Lung (tissue), 16 donors: ENCODE results near the gene PSPH. TPM values are rescaled to one million over a fixed set of nuclear protein-coding genes. Genes with fewer than 3 reads are reported as not detected.
A peak's percentile ranks its signal among the peaks of the same experiment; 100 is the strongest.
"Not testable (repeated sequence)": the region's sequence is repeated elsewhere in the genome, so short reads cannot be mapped to it uniquely, and the experiment has no call there.

ENCODE experiments used
- ATAC-seq: fragments of 200-7000 bp; cut with Tn5 transposase; one replicate; pipeline ENCODE4 v1.9.1; 2020; ENCODE audit warnings: moderate number of reproducible peaks; ENCODE audit not compliant: insufficient read depth, low FRiP score
- DNase-seq, 3 donors: peaks; one replicate each; pipeline ENCODE4 v3.0.0-alpha.2; 2013 to 2017
- H3K27ac ChIP-seq, 2 donors: one replicate each; pipeline ENCODE4 v1.5.1; 2013; ENCODE audit warnings: mild to moderate bottlenecking in 2 of 2, moderate library complexity in 2 of 2, control low read depth in 1 of 2, inconsistent platforms in 1 of 2, low read depth in 1 of 2, low read length in 1 of 2
- H3K27me3 ChIP-seq, 3 donors: one replicate each; pipeline ENCODE4 v1.5.1; 2013; ENCODE audit warnings: low read length in 2 of 3; ENCODE audit not compliant: control insufficient read depth in 3 of 3, insufficient read depth in 3 of 3
- H3K36me3 ChIP-seq, 4 donors: one replicate each; pipeline ENCODE4 v1.5.1; 2013; ENCODE audit warnings: low read length in 4 of 4, mild to moderate bottlenecking in 1 of 4, moderate library complexity in 1 of 4; ENCODE audit not compliant: control insufficient read depth in 4 of 4, insufficient read depth in 4 of 4
- H3K4me1 ChIP-seq, 5 donors: one replicate each; pipeline ENCODE4 v1.5.1; 2013; ENCODE audit warnings: low read length in 5 of 5, mild to moderate bottlenecking in 2 of 5, moderate library complexity in 1 of 5; ENCODE audit not compliant: control insufficient read depth in 5 of 5, insufficient read depth in 5 of 5
- H3K4me3 ChIP-seq: one replicate; pipeline ENCODE4 v1.5.1; 2013; ENCODE audit warnings: mild to moderate bottlenecking, control low read depth, moderate library complexity
- H3K9ac ChIP-seq, 2 donors: one replicate each; pipeline ENCODE4 v1.5.1; 2013; ENCODE audit warnings: low read length in 2 of 2, control low read depth in 1 of 2; ENCODE audit not compliant: insufficient read depth in 1 of 2
- H3K9me3 ChIP-seq, 4 donors: one replicate each; pipeline ENCODE4 v1.5.1; 2013; ENCODE audit warnings: low read length in 3 of 4, mild to moderate bottlenecking in 1 of 4, moderate library complexity in 1 of 4; ENCODE audit not compliant: control insufficient read depth in 4 of 4, insufficient read depth in 3 of 4
- WGBS, 2 donors: extraction: QIAGEN DNeasy Blood & Tissue Kit; methylation state at CpG; one replicate each; pipeline ENCODE4 v1.1.7; 2013; 5-methylcytosine and 5-hydroxymethylcytosine counted together
- long read RNA-seq, 5 donors: transcript quantifications; one replicate each; lab custom pipeline, GENCODE V29; 2026
- polyA plus RNA-seq, 2 donors: library from polyadenylated mRNA; stranded (reverse); fragments of 200-250 nt; gene quantifications; one replicate each; pipeline ENCODE4 v1.2.1, GENCODE V29; 2013
- total RNA-seq, 2 donors: library from RNA; depleted of rRNA in 1 of 2; stranded (reverse); fragments of >200 nt in 1 of 2; gene quantifications; one replicate each; pipeline ENCODE4 v1.2.1, GENCODE V29; 2014 to 2021
- TF ChIP-seq, protein P1 (sequence below): IDR thresholded peaks from 2 replicates; pipeline ENCODE4 v1.5.1; 2012; ENCODE audit warnings: mild to moderate bottlenecking; ENCODE audit errors: control extremely low read depth, extremely low read depth
- donor health status: control.
- donor health status: control.
- donor health status: Bipolar disorder and iron deficiency.
- donor health status: healthy.
- donor health status: DM: yes; HTN: yes; CAD: no.

The PSPH gene
- 10 to 100 TPM; 16.9 to 18.5 TPM for total RNA-seq
- 1 to 10 TPM; 5.9 to 7.8 TPM for polyA plus RNA-seq
- long read RNA-seq, donor 1, partial matches to known transcripts: 402 of 413 reads
- long read RNA-seq, donor 1, other reads (novel, unspliced or antisense): 10 of 413 reads
- long read RNA-seq, donor 2: 0 reads
- long read RNA-seq, donor 3, partial matches to known transcripts: 175 of 270 reads
- long read RNA-seq, donor 3, other reads (novel, unspliced or antisense): 95 of 270 reads
- long read RNA-seq, donor 4: 0 reads
- long read RNA-seq, donor 5, partial matches to known transcripts: 0 of 25 reads
- long read RNA-seq, donor 5, other reads (novel, unspliced or antisense): 24 of 25 reads

DNA sequence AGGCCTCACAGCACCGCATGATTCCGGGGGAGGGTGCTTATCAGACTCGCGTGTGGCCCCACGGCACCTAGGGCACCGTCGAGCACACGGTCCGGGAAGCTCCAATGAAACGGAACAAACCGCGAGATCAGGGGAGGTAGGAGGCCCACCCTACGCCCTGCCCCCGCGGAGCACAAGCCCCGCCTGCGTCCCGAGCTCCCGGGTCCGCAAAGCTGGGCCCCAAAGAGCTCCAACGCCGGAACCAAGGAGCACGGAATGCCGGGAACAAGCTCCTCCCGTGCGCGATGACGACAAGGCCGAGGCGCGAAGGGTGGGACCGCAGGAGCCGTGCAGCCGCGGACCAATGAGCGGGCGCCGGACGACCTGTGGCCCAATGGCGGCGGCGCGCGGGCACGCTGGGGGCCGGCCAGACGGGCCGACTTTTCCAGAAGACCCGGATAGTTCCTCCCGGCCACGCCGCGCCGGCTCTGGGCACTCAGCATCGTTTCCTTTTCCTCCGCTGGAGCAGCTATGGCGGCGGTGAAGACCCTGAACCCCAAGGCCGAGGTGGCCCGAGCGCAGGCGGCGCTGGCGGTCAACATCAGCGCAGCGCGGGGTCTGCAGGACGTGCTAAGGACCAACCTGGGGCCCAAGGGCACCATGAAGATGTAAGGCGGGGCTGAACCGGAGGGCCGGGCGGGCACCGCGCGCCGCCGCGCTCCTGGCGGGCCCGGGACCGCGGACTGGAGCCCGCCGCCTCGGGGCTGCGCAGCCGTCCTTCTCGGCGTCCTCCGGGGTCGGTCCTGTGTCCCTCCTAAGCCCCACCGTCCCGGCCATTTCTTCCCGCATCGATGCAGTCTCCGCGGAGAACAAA, at the start of gene PSPH, which contains the start of gene CCT6A:
PSPH (minus strand) TSS at position 106 of the 853 bp plus-strand sequence. CDS start 30,232 bp downstream, outside the sequence.
CCT6A (plus strand) TSS at position 427 of the 853 bp plus-strand sequence; CDS start at position 511, 84 bp downstream.
- DNase-seq (peak; percentile 99), ATAC-seq (peak; percentile 99)
- Histone ChIP-seq H3K36me3 (peaks cover 12 to 27% (median 16%) of the 10 kb centered on the region in 4 donors), H3K27me3 (no peaks in the 10 kb centered on the region), H3K27ac (peak within 1 kb of the TSS; percentile 93 to 99), H3K9me3 (no peaks in the 10 kb centered on the region), H3K4me1 (peaks cover 4 to 33% (median 11%) of the 10 kb centered on the region in 5 donors), H3K4me3 (peak within 1 kb of the TSS; percentile 95), H3K9ac (peak within 1 kb of the TSS; percentile 98)
- TF ChIP-seq, protein P1, sequence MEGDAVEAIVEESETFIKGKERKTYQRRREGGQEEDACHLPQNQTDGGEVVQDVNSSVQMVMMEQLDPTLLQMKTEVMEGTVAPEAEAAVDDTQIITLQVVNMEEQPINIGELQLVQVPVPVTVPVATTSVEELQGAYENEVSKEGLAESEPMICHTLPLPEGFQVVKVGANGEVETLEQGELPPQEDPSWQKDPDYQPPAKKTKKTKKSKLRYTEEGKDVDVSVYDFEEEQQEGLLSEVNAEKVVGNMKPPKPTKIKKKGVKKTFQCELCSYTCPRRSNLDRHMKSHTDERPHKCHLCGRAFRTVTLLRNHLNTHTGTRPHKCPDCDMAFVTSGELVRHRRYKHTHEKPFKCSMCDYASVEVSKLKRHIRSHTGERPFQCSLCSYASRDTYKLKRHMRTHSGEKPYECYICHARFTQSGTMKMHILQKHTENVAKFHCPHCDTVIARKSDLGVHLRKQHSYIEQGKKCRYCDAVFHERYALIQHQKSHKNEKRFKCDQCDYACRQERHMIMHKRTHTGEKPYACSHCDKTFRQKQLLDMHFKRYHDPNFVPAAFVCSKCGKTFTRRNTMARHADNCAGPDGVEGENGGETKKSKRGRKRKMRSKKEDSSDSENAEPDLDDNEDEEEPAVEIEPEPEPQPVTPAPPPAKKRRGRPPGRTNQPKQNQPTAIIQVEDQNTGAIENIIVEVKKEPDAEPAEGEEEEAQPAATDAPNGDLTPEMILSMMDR: no peak
- 0% methylated on average over 71 to 97 of the region's 97 CpGs for WGBS, 2 donors

DNA sequence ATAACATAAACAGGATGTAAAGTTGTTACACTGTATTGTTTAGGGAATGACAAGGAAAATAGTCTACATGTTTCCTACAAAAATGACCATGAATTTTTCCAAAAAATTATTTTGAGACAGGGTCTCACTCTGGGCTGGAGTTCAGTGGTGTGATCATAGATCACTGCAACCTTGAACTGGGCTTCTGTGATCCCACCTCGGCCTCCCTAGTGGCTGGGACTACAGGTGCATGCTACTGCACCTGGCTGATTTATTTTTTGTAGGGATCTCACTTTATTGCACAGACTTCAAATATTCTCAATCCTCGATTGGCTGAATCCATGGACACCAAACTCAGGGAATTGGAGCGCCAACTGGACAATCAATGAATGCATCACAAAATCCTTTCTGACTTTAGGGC, 48.4 kb upstream of the PSPH start:
- H3K4me3 ChIP-seq: no peak overlapping the region
- H3K36me3 ChIP-seq: peaks cover 11 to 37% (median 30%) of the 10 kb centered on the region in 4 donors
- H3K27me3 ChIP-seq: no peaks in the 10 kb centered on the region
- TF ChIP-seq, protein P1: no peak
- H3K4me1 ChIP-seq: peaks cover 0 to 1% (median 0%) of the 10 kb centered on the region in 5 donors
- H3K27ac ChIP-seq: no peak overlapping the region
- ATAC-seq (no peak), DNase-seq (no peak)
- H3K9ac ChIP-seq: no peak overlapping the region
- no peaks in the 10 kb centered on the region for H3K9me3 ChIP-seq
- whole genome bisulfite sequencing, 2 donors: 94 to 96% methylated on average over 3 of the region's 3 CpGs

DNA sequence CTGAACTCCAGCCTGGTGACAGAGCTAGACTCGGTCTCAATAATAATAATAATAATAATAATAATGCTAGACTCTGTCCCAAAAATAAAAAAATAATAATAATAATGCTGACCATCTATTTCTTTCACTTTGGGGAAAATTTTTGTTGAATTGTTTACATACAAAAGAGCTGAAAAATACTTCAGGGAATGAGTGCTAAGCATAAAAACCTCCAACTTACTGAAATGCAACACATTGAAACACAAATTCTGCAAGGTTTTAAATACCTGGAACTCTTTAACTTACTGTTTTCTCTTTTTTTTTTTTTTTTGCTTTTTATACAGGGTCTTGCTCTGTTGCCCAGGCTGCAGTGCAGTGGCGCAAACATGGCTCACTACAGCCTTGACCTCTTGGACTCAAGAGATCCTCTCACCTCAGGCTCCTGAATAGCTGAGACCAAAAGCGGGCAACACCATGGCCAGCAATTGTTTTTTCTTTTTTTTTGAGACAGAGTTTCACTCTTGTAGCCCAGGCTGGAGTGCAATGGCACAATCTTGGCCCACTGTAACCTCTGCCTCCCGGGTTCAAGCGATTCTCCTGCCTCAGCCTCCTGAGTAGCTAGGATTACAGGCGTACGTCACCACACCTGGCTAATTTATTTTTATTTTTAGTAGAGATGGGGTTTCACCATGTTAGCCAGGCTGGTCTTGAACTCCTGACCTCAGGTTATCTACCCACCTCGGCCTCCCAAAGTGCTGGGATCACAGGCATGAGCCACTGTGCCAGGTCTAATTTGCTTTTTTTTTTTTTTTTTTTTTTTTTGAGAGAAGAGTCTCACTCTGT, 47.2 kb upstream of the PSPH start:
- not testable (repeated sequence) for DNase-seq, H3K27me3 ChIP-seq, ATAC-seq, H3K4me3 ChIP-seq, H3K9me3 ChIP-seq, H3K9ac ChIP-seq, H3K4me1 ChIP-seq, H3K27ac ChIP-seq
- 97 to 98% methylated on average over 8 of the region's 8 CpGs for WGBS, 2 donors
- H3K36me3 ChIP-seq: peaks cover 11 to 31% (median 24%) of the 10 kb centered on the region in 4 donors
